WTC11 (cell line): ENCODE results near the gene RGS5. TPM values are rescaled to one million over a fixed set of nuclear protein-coding genes. Genes with fewer than 3 reads are reported as not detected.

Experiments used
- ATAC-seq: fragments of 200-7000 bp; cut with Tn5 transposase; 2 replicates; pipeline ENCODE4 v1.10.0; 2021; ENCODE audit warnings: mild to moderate bottlenecking, moderate library complexity
- CTCF ChIA-PET: fragments of 300-600 bp; sonication (Branson Sonifier 250); formaldehyde crosslinking; loops from one replicate; lab custom pipeline; 2021; ENCODE audit warnings: antibody characterized with exemption; lab: Charles Lee
- POLR2A ChIA-PET: fragments of 350-600 bp; sonication (Branson Sonifier 250); formaldehyde crosslinking; loops from one replicate; lab custom pipeline; 2021; ENCODE audit warnings: antibody characterized with exemption; lab: Charles Lee
- DNase-seq: peaks from one replicate; pipeline ENCODE4 v3.0.0; 2021; ENCODE audit warnings: low spot score
- H3K27ac Mint-ChIP-seq: 2 replicates; pipeline ENCODE4 v1.8.0; 2021; ENCODE audit warnings: mixed read lengths
- H3K27me3 Mint-ChIP-seq: 2 replicates; pipeline ENCODE4 v1.8.0; 2021; ENCODE audit warnings: low read depth, mild to moderate bottlenecking, moderate library complexity, mixed read lengths
- H3K36me3 Mint-ChIP-seq: 2 replicates; pipeline ENCODE4 v1.8.0; 2021; ENCODE audit warnings: mixed read lengths
- H3K4me1 Mint-ChIP-seq: 2 replicates; pipeline ENCODE4 v1.8.0; 2022; ENCODE audit warnings: mixed read lengths
- H3K4me3 Mint-ChIP-seq: 2 replicates; pipeline ENCODE4 v1.8.0; 2021; ENCODE audit warnings: mild to moderate bottlenecking, moderate library complexity, mixed read lengths
- H3K9me3 Mint-ChIP-seq: 2 replicates; pipeline ENCODE4 v1.8.0; 2021; ENCODE audit warnings: mixed read lengths
- E2F5 ChIP-seq: sonication (generic); formaldehyde crosslinking; IDR thresholded peaks from 2 replicates; pipeline ENCODE4 v1.8.1; 2022; ENCODE audit warnings: mild to moderate bottlenecking, moderate library complexity, missing genetic modification reagents
- ELF4 ChIP-seq: sonication (generic); formaldehyde crosslinking; IDR thresholded peaks from 2 replicates; pipeline ENCODE4 v1.8.1; 2022; ENCODE audit warnings: low read depth, mild to moderate bottlenecking, moderate library complexity, missing genetic modification reagents
- ETV6 ChIP-seq: sonication (generic); formaldehyde crosslinking; IDR thresholded peaks from 2 replicates; pipeline ENCODE4 v1.8.1; 2022; ENCODE audit warnings: mild to moderate bottlenecking, missing genetic modification reagents
- GTF2I ChIP-seq: fragments of 250-450 bp; sonication (Bioruptor Pico); conservative IDR thresholded peaks from 2 replicates; pipeline ENCODE4 v1.4.0; 2021; ENCODE audit warnings: mild to moderate bottlenecking
- KAT7 ChIP-seq: sonication (generic); formaldehyde crosslinking; IDR thresholded peaks from 2 replicates; pipeline ENCODE4 v1.8.1; 2023; ENCODE audit warnings: missing genetic modification reagents, mild to moderate bottlenecking, borderline replicate concordance
- MLX ChIP-seq: sonication (generic); formaldehyde crosslinking; IDR thresholded peaks from 2 replicates; pipeline ENCODE4 v1.8.1; 2023; ENCODE audit warnings: mild to moderate bottlenecking, missing genetic modification reagents, moderate library complexity
- NFE2L1 ChIP-seq: sonication (generic); formaldehyde crosslinking; IDR thresholded peaks from 2 replicates; pipeline ENCODE4 v1.8.1; 2023; ENCODE audit warnings: missing genetic modification reagents
- SMAD3 ChIP-seq: sonication (generic); formaldehyde crosslinking; IDR thresholded peaks from 2 replicates; pipeline ENCODE4 v1.8.0; 2022; ENCODE audit warnings: missing genetic modification reagents, mild to moderate bottlenecking, borderline replicate concordance
- SMAD4 ChIP-seq: sonication (generic); formaldehyde crosslinking; IDR thresholded peaks from 2 replicates; pipeline ENCODE4 v1.8.0; 2022; ENCODE audit warnings: mild to moderate bottlenecking, missing genetic modification reagents
- TCF7 ChIP-seq: sonication (generic); formaldehyde crosslinking; IDR thresholded peaks from 2 replicates; pipeline ENCODE4 v1.8.0; 2022; ENCODE audit warnings: mild to moderate bottlenecking, low read depth, missing genetic modification reagents, moderate library complexity
- TEAD4 ChIP-seq: sonication (generic); formaldehyde crosslinking; IDR thresholded peaks from 2 replicates; pipeline ENCODE4 v1.8.0; 2022; ENCODE audit warnings: mild to moderate bottlenecking, missing genetic modification reagents
- ZBTB21 ChIP-seq: sonication (generic); formaldehyde crosslinking; IDR thresholded peaks from 2 replicates; pipeline ENCODE4 v1.8.1; 2023; ENCODE audit warnings: mild to moderate bottlenecking, missing genetic modification reagents, borderline replicate concordance
- ZNF121 ChIP-seq: sonication (generic); formaldehyde crosslinking; IDR thresholded peaks from 2 replicates; pipeline ENCODE4 v1.8.0; 2023; ENCODE audit warnings: missing genetic modification reagents
- ZNF138 ChIP-seq: sonication (generic); formaldehyde crosslinking; conservative IDR thresholded peaks from 2 replicates; pipeline ENCODE4 v1.8.1; 2022; ENCODE audit warnings: mild to moderate bottlenecking, moderate library complexity, missing genetic modification reagents
- ZNF219 ChIP-seq: sonication (generic); formaldehyde crosslinking; IDR thresholded peaks from 2 replicates; pipeline ENCODE4 v1.8.0; 2023; ENCODE audit warnings: missing genetic modification reagents, mild to moderate bottlenecking, borderline replicate concordance
- ZNF317 ChIP-seq: sonication (generic); formaldehyde crosslinking; IDR thresholded peaks from 2 replicates; pipeline ENCODE4 v1.8.1; 2023; ENCODE audit warnings: low read depth, mild to moderate bottlenecking, moderate library complexity, missing genetic modification reagents, borderline replicate concordance
- ZNF416 ChIP-seq: fragments of 250-450 bp; sonication (Bioruptor Pico); IDR thresholded peaks from 2 replicates; pipeline ENCODE4 v1.9.0; 2021; ENCODE audit warnings: mild to moderate bottlenecking, inconsistent platforms
- total RNA-seq: library from RNA; stranded (reverse); gene quantifications from 3 replicates; pipeline ENCODE4 v1.2.3, GENCODE V29; 2021
- TF ChIP-seq, protein P1 (sequence below): sonication (generic); formaldehyde crosslinking; IDR thresholded peaks from 2 replicates; pipeline ENCODE4 v1.8.0; 2022; ENCODE audit warnings: missing genetic modification reagents
- TF ChIP-seq, protein P2 (sequence below): sonication (generic); formaldehyde crosslinking; conservative IDR thresholded peaks from 2 replicates; pipeline ENCODE4 v1.8.1; 2023; ENCODE audit warnings: mild to moderate bottlenecking, low read depth, missing genetic modification reagents, moderate library complexity
- TF ChIP-seq, protein P3 (sequence below): sonication (generic); formaldehyde crosslinking; IDR thresholded peaks from 2 replicates; pipeline ENCODE4 v1.8.0; 2022; ENCODE audit warnings: mild to moderate bottlenecking, missing genetic modification reagents

The RGS5 gene
- total RNA-seq, 1 experiment from 2014 or later = 23.6 TPM

DNA sequence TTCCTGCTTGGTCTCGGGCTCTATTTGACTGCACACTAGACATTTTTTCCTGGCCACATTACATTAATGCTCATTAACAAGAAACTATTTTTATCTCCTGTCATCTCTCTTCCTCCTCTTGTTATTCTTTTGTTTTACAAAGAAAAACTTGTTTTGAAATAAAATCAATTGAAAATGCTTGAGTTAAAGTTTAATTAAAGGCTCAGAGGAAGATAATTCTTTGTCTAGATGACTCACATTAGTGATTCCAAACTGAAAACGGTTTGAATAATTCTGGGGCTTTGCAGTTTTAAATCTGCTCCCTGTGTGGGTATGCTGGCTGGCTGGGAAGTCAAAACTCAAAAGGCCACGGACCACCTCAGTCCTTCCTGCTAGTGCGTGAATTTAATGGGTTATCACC lies 29.6 kb downstream of the RGS5 start (continued):
- TF ChIP-seq SMAD3 (CRISPR knock-in tag) = no peak
- TF ChIP-seq, protein P1, sequence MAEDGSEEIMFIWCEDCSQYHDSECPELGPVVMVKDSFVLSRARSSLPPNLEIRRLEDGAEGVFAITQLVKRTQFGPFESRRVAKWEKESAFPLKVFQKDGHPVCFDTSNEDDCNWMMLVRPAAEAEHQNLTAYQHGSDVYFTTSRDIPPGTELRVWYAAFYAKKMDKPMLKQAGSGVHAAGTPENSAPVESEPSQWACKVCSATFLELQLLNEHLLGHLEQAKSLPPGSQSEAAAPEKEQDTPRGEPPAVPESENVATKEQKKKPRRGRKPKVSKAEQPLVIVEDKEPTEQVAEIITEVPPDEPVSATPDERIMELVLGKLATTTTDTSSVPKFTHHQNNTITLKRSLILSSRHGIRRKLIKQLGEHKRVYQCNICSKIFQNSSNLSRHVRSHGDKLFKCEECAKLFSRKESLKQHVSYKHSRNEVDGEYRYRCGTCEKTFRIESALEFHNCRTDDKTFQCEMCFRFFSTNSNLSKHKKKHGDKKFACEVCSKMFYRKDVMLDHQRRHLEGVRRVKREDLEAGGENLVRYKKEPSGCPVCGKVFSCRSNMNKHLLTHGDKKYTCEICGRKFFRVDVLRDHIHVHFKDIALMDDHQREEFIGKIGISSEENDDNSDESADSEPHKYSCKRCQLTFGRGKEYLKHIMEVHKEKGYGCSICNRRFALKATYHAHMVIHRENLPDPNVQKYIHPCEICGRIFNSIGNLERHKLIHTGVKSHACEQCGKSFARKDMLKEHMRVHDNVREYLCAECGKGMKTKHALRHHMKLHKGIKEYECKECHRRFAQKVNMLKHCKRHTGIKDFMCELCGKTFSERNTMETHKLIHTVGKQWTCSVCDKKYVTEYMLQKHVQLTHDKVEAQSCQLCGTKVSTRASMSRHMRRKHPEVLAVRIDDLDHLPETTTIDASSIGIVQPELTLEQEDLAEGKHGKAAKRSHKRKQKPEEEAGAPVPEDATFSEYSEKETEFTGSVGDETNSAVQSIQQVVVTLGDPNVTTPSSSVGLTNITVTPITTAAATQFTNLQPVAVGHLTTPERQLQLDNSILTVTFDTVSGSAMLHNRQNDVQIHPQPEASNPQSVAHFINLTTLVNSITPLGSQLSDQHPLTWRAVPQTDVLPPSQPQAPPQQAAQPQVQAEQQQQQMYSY (CRISPR knock-in tag) = no peak

DNA sequence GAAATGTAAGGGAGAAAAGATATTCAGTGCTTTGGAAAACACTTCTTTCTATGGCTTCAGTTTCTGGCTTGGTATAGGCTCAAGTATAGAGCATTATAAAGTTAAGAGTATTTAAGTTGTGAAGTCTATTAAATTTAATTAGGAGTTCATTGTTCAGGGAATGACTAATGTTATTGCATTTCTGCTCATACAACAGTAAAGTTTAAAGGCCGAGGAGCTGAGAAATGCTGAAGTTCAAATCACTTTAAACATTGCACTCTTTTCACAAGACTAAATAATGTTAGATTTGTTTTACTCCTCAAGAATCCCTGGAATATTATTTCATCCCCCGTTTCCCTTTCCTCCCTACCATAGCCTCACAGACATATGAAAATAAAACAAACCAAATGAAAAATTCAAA lies 30.1 kb downstream of the RGS5 start:
- ATAC-seq (no peak), DNase-seq (no peak)
- ChIA-PET POLR2A (no interaction called here), CTCF (no interaction called here)
- peaks cover 31% of the 10 kb centered on the region for H3K4me1 Mint-ChIP-seq
- no peaks in the 10 kb centered on the region for H3K36me3 Mint-ChIP-seq
- no peak for TF ChIP-seq TEAD4 (CRISPR knock-in tag)
- no peak for TF ChIP-seq ZBTB21
- TF ChIP-seq, protein P2, sequence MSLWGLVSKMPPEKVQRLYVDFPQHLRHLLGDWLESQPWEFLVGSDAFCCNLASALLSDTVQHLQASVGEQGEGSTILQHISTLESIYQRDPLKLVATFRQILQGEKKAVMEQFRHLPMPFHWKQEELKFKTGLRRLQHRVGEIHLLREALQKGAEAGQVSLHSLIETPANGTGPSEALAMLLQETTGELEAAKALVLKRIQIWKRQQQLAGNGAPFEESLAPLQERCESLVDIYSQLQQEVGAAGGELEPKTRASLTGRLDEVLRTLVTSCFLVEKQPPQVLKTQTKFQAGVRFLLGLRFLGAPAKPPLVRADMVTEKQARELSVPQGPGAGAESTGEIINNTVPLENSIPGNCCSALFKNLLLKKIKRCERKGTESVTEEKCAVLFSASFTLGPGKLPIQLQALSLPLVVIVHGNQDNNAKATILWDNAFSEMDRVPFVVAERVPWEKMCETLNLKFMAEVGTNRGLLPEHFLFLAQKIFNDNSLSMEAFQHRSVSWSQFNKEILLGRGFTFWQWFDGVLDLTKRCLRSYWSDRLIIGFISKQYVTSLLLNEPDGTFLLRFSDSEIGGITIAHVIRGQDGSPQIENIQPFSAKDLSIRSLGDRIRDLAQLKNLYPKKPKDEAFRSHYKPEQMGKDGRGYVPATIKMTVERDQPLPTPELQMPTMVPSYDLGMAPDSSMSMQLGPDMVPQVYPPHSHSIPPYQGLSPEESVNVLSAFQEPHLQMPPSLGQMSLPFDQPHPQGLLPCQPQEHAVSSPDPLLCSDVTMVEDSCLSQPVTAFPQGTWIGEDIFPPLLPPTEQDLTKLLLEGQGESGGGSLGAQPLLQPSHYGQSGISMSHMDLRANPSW (CRISPR knock-in tag) = no peak
- no peak for TF ChIP-seq ELF4
- no peak for TF ChIP-seq TCF7 (CRISPR knock-in tag)
- TF ChIP-seq KAT7 = no peak
- no peak for TF ChIP-seq E2F5 (CRISPR knock-in tag)
- TF ChIP-seq ZNF416 = no peak
- no peak for TF ChIP-seq ZNF219 (CRISPR knock-in tag)
- TF ChIP-seq ETV6 (CRISPR knock-in tag) = no peak
- no peak for TF ChIP-seq ZNF138
- TF ChIP-seq, protein P1 (CRISPR knock-in tag) = no peak
- no peak overlapping the region for H3K4me3 Mint-ChIP-seq
- no peaks in the 10 kb centered on the region for H3K9me3 Mint-ChIP-seq
- H3K27ac Mint-ChIP-seq = no peak overlapping the region
- no peaks in the 10 kb centered on the region for H3K27me3 Mint-ChIP-seq

- H3K4me3 Mint-ChIP-seq = no peak overlapping the region
- TF ChIP-seq MLX (no peak), ZBTB21 (no peak), ZNF121 (no peak), GTF2I (no peak), NFE2L1 (CRISPR knock-in tag) (no peak), ZNF317 (CRISPR knock-in tag) (no peak), E2F5 (CRISPR knock-in tag) (no peak), SMAD4 (CRISPR knock-in tag) (no peak)
- TF ChIP-seq, protein P3, sequence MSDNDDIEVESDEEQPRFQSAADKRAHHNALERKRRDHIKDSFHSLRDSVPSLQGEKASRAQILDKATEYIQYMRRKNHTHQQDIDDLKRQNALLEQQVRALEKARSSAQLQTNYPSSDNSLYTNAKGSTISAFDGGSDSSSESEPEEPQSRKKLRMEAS = no peak
Observed at GRCh38 chr1:163171826-163172225, 30.9 kb downstream of the RGS5 start.

More at GRCh38 chr1:163171826-163172225, 30.9 kb downstream of the RGS5 start:
- Mint-ChIP-seq H3K36me3 (no peaks in the 10 kb centered on the region), H3K27me3 (no peaks in the 10 kb centered on the region), H3K4me1 (peaks cover 39% of the 10 kb centered on the region), H3K27ac (no peak overlapping the region; the same call in 1 of the 2 replicates), H3K9me3 (no peaks in the 10 kb centered on the region)
- CTCF ChIA-PET = no interaction called here
- POLR2A ChIA-PET = no interaction called here
- DNase-seq (no peak), ATAC-seq (no peak)
